Fibroblast of lung (primary cell): Measurements from ENCODE around the gene OGFOD3. TPM values are rescaled to one million over a fixed set of nuclear protein-coding genes. Genes with fewer than 3 reads are reported as not detected.

Experiments used
- DNase-seq, 2 donors: peaks; one replicate each; pipeline versions ENCODE4 v3.0.0 to v3.0.0-alpha.2; 2010; ENCODE audit warnings: low read depth in 2 of 2
- H2AFZ ChIP-seq: 2 replicates; pipeline ENCODE4 v1.5.1; 2012; ENCODE audit warnings: low read length, control low read depth, inconsistent platforms
- H3K27ac ChIP-seq: 2 replicates; pipeline ENCODE4 v1.5.1; 2011; ENCODE audit warnings: low read length, control low read depth; ENCODE audit not compliant: insufficient read depth
- H3K27me3 ChIP-seq: 2 replicates; pipeline ENCODE4 v1.5.1; 2011; ENCODE audit warnings: mild to moderate bottlenecking, low read length; ENCODE audit not compliant: control insufficient read depth, insufficient read depth
- H3K36me3 ChIP-seq: 2 replicates; pipeline ENCODE4 v1.5.1; 2011; ENCODE audit warnings: low read length; ENCODE audit not compliant: control insufficient read depth, insufficient read depth
- H3K4me1 ChIP-seq: 2 replicates; pipeline ENCODE4 v1.5.1; 2011; ENCODE audit warnings: low read length; ENCODE audit not compliant: control insufficient read depth, insufficient read depth; ENCODE audit errors: extremely low read depth
- H3K4me2 ChIP-seq: 2 replicates; pipeline ENCODE4 v1.5.1; 2011; ENCODE audit warnings: low read length, control low read depth; ENCODE audit not compliant: insufficient read depth; ENCODE audit errors: extremely low read depth
- H3K4me3 ChIP-seq, 4 experiments: fragments of 200-600 bp in 1 of 4; sonication (generic) in 1 of 4; replicated peaks in 1 of 4; 2 replicates each; pipeline ENCODE4 v1.5.1; 2011 to 2016; ENCODE audit warnings: low read length in 4 of 4, low read depth in 3 of 4, mild to moderate bottlenecking in 3 of 4, control low read depth in 2 of 4, inconsistent platforms in 1 of 4, mixed read lengths in 1 of 4; ENCODE audit not compliant: insufficient read depth in 1 of 4; ENCODE audit errors: control extremely low read depth in 1 of 4
- H3K79me2 ChIP-seq: 2 replicates; pipeline ENCODE4 v1.5.1; 2012; ENCODE audit warnings: mild to moderate bottlenecking, low read length, inconsistent platforms; ENCODE audit not compliant: control insufficient read depth, insufficient read depth
- H3K9ac ChIP-seq: 2 replicates; pipeline ENCODE4 v1.5.1; 2011; ENCODE audit warnings: mild to moderate bottlenecking, low read length, control low read depth; ENCODE audit not compliant: insufficient read depth
- H3K9me3 ChIP-seq: 2 replicates; pipeline ENCODE4 v1.5.1; 2012; ENCODE audit warnings: low read depth, low read length; ENCODE audit not compliant: control insufficient read depth, insufficient read depth
- H4K20me1 ChIP-seq: 2 replicates; pipeline ENCODE4 v1.5.1; 2011; ENCODE audit warnings: low read length; ENCODE audit not compliant: control insufficient read depth, insufficient read depth; ENCODE audit errors: extremely low read depth
- EZH2 ChIP-seq: IDR thresholded peaks from 2 replicates; pipeline ENCODE4 v1.5.1; 2012; ENCODE audit warnings: low read length, control low read depth, mild to moderate bottlenecking; ENCODE audit errors: missing control alignments
- polyA plus RNA-seq, 2 donors: library from polyadenylated mRNA; depleted of rRNA in 1 of 2; stranded (reverse) in 1 of 2; unstranded in 1 of 2; fragments of >200 nt; gene quantifications; 2 replicates each; pipeline ENCODE4 v1.2.1, GENCODE V29; 2011 to 2012; ENCODE audit warnings: missing spikeins in 1 of 2
- total RNA-seq: library from RNA; depleted of rRNA; stranded (reverse); fragments of >200 nt; gene quantifications from 2 replicates; pipeline ENCODE4 v1.2.1, GENCODE V29; 2014
- TF ChIP-seq, protein P1 (sequence below), 2 donors: IDR thresholded peaks in 1 of 2; conservative IDR thresholded peaks in 1 of 2; 1 replicate in 1 of 2; 2 replicates in 1 of 2; pipeline ENCODE4 v1.5.1; 2011 to 2012; ENCODE audit warnings: low read length in 2 of 2, control low read depth in 1 of 2, inconsistent platforms in 1 of 2, low read depth in 1 of 2, mild to moderate bottlenecking in 1 of 2

OGFOD3 gene
- total and polyA plus RNA-seq, 2 donors (not counting 1 experiment from before 2014, with no cell fraction given) = 25.6 to 27.1 TPM

GRCh38 chr17:82405051-82405450 is 13.3 kb downstream of the OGFOD3 start:
- Histone ChIP-seq H4K20me1 (no peaks in the 10 kb centered on the region), H2AFZ (no peak overlapping the region), H3K27ac (no peak overlapping the region), H3K79me2 (no peaks in the 10 kb centered on the region), H3K4me3 (no peak overlapping the region), H3K4me1 (no peaks in the 10 kb centered on the region), H3K27me3 (no peaks in the 10 kb centered on the region), H3K4me2 (no peak overlapping the region), H3K9me3 (no peaks in the 10 kb centered on the region), H3K9ac (no peak overlapping the region), H3K36me3 (peaks cover 5% of the 10 kb centered on the region)
- TF ChIP-seq, protein P1, sequence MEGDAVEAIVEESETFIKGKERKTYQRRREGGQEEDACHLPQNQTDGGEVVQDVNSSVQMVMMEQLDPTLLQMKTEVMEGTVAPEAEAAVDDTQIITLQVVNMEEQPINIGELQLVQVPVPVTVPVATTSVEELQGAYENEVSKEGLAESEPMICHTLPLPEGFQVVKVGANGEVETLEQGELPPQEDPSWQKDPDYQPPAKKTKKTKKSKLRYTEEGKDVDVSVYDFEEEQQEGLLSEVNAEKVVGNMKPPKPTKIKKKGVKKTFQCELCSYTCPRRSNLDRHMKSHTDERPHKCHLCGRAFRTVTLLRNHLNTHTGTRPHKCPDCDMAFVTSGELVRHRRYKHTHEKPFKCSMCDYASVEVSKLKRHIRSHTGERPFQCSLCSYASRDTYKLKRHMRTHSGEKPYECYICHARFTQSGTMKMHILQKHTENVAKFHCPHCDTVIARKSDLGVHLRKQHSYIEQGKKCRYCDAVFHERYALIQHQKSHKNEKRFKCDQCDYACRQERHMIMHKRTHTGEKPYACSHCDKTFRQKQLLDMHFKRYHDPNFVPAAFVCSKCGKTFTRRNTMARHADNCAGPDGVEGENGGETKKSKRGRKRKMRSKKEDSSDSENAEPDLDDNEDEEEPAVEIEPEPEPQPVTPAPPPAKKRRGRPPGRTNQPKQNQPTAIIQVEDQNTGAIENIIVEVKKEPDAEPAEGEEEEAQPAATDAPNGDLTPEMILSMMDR (conservative IDR thresholded peaks at IDR 0.05 in 1 of 2, IDR thresholded peaks at IDR 0.05 in 1 of 2; ENCODE audit: low read depth in 1 of 2, low read length in 2 of 2) = no peak
- no peak for TF ChIP-seq EZH2
- no peak for DNase-seq

DNA sequence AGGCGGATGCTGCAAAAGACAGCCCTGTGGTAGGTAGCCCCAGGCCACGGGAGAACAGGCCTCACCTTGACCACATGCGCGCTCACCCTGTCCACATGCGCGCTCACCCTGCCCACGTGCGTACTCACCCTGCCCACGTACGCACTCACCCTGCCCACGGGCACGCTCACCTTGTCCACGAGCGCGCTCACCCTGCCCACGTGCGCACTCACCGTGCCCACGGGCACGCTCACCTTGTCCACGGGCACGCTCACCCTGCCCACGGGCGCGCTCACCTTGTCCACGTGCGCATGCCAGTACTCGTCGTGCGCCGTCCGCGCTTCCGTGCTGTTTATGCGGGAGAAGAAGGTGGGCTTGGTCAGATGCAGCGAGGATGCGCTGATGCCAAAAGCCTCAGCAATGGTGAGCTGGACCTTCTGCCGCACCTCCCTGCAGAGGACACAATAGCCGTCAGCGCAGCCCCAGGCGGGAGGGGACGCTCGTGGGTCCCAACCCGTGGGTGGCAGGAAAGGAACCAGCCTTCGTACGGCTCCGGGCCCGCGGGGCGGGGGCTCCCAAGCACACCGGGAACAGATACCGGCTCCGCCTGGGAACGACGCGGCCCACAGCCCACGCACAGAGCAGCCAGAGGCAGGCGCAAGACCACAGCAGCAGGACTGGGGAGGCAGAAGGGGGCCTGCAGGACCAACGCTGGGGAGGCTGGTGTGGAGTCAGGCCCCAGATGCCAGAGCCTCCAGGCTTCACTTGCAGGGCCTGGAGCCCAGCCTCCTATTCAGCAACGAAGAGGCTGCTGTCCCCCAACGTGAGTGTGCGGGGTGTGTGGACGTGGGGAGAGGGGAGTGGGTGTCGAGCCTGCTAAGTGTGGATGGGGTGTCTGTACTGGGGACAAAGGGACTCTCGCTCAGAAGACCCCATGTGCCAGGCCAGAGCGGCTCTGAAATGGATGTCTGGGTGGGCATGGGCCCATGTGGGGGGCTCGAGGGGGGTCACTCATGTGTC is 14.4 kb downstream of the OGFOD3 start:
- Histone ChIP-seq H3K27me3 (no peaks in the 10 kb centered on the region), H3K4me1 (peaks cover 9% of the 10 kb centered on the region), H3K4me2 (no peak overlapping the region), H3K9me3 (no peaks in the 10 kb centered on the region), H3K27ac (no peak overlapping the region), H3K9ac (no peak overlapping the region), H3K4me3 (no peak overlapping the region), H3K79me2 (no peaks in the 10 kb centered on the region), H3K36me3 (peaks cover 5% of the 10 kb centered on the region), H2AFZ (no peak overlapping the region), H4K20me1 (no peaks in the 10 kb centered on the region)
- no peak for TF ChIP-seq EZH2
- TF ChIP-seq, protein P1 (conservative IDR thresholded peaks at IDR 0.05 in 1 of 2, IDR thresholded peaks at IDR 0.05 in 1 of 2; ENCODE audit: low read depth in 1 of 2, low read length in 2 of 2) = no peak
- DNase-seq = no peak

GRCh38 chr17:82402865-82403264 is 15.5 kb downstream of the OGFOD3 start:
- no peak for DNase-seq

More at GRCh38 chr17:82402865-82403264, 15.5 kb downstream of the OGFOD3 start:
- H3K4me1 ChIP-seq = peaks cover 9% of the 10 kb centered on the region
- no peak for TF ChIP-seq EZH2
- TF ChIP-seq, protein P1 (conservative IDR thresholded peaks at IDR 0.05 in 1 of 2, IDR thresholded peaks at IDR 0.05 in 1 of 2; ENCODE audit: low read depth in 1 of 2, low read length in 2 of 2) = no peak
- H3K4me2 ChIP-seq = no peak overlapping the region
- no peaks in the 10 kb centered on the region for H3K27me3 ChIP-seq
- no peak overlapping the region for H3K4me3 ChIP-seq
- no peaks in the 10 kb centered on the region for H4K20me1 ChIP-seq
- H3K36me3 ChIP-seq = peaks cover 5% of the 10 kb centered on the region
- H3K27ac ChIP-seq = no peak overlapping the region
- H2AFZ ChIP-seq = no peak overlapping the region
- no peaks in the 10 kb centered on the region for H3K9me3 ChIP-seq
- H3K9ac ChIP-seq = no peak overlapping the region
- no peaks in the 10 kb centered on the region for H3K79me2 ChIP-seq
